NOMO-1 treated with DMSO at 0.1 percent for 48 hours (cell line): ENCODE results near the gene RWDD3.

ENCODE experiments used
- DNase-seq: peaks from one replicate; lab custom pipeline; 2025; ENCODE audit not compliant: unreplicated experiment; lab: John Stamatoyannopoulos, UW

Gene RWDD3, protein sequence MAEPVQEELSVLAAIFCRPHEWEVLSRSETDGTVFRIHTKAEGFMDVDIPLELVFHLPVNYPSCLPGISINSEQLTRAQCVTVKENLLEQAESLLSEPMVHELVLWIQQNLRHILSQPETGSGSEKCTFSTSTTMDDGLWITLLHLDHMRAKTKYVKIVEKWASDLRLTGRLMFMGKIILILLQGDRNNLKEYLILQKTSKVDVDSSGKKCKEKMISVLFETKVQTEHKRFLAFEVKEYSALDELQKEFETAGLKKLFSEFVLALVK

DNA sequence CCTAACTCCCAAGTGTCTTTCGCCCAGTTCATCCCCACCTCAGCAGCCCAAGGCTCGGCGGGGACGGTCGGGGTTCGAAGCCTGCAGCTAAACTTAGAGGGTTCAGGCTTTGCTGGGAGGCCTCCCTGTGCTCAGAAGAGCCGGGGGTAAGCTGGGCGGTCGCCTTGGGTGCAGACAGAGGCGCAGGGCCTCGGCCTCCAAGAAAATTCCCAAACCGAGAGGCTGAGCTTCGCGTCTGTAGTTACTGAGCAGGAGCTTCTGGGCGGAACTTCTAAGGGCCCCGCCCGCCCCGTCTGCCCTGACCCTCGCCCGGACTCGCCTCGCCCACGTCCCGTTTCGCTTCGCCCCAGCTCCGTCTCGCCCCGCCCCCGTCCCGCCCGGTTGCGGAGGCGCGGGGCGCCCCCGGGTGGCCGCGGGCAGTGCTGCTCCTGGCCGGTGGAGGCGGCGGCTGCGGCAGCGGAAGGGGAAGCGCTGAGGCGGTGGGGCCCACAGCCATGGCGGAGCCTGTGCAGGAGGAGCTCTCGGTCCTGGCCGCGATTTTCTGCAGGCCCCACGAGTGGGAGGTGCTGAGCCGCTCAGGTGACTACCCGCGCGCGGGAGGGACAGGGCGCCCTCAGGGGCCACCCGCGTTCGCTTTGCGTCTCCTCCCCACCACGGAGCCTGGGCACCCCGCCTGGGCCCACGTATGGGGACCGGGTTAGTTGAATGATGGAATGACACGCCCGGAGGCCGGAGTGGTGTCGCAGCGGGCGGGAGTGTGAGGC, at the start of gene RWDD3:
Gene RWDD3 (plus strand): TSS at position 474 of the 764 bp plus-strand sequence. CDS start 21 bp downstream, at position 495.
- peak; percentile 83 for DNase-seq

DNA sequence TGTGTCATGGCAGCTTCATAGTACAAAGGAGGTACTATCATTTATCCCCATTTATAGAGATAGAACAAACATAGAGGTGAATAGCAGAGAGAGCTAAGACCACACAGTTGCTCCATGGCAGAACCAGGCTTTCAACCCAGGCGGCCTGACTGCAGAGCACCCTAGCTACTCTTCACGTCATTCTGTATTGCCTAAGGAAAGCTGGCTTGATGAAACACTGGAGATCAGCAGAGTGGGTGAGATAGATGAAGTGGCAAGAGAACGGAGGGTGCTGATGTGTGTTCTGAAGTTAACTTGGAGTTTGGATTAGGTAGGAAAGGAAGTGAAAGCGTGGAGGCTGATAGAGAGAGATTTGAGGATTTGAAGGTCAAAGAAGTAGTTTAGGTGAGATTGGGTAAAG, 47.9 kb upstream of the RWDD3 start:
- DNase-seq = no peak

DNA sequence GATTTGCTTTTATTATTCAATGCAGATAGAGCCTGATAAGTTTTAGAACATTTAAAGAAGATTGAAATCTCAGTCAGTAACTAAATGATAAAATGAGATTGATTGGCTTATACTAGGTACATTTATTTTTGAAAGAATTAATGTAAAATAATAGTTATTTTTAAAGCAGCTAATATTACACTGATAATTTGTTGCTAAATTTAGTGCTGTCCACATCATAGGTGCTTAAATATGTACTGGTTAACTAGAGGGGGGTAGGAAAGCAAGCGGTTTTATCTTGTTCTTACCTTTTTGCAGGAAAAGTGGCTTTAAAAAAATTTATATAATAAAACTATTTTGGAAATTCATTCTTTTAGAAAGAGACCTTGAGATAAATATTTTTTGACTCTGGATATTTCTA, 40.4 kb upstream of the RWDD3 start:
- DNase-seq = no peak

DNA sequence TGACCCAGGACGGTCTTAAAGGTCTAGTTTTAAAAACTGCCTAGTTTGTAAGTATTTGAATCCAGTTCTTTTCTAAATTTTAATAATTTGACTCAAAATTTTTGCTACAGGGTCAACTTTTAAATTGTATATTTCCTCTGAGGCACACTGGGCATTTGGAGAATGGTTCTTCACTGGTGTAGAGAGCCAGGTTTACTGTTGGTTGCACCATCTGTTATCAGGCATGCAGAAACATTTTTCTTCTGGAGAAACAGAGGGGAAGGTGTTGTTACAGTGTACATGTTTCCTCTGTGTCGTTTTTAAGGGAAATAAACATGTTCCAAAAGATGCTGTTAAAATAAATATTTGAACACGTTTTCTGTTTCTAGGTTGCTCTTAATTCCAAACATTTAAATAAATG, 39.0 kb upstream of the RWDD3 start:
- no peak for DNase-seq

DNA sequence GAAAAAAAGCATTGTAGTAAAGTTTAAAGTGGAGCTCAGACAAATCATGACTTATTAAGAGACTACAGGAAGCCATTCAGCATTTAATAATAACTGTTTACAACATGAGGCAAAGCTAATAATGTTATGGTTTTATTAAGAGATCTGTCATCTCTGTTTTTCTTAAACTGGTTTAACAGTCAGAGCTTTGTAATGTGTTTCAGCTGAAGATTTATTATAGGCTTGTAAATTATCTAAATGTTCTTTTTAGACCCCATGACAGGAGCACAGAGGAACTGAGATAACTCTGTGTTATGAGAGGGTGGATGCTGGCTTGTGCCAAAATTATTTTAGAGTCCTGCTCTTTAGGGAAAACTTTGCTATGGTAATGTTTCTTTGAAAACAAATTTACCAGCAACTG, 38.0 kb upstream of the RWDD3 start:
- DNase-seq = no peak

DNA sequence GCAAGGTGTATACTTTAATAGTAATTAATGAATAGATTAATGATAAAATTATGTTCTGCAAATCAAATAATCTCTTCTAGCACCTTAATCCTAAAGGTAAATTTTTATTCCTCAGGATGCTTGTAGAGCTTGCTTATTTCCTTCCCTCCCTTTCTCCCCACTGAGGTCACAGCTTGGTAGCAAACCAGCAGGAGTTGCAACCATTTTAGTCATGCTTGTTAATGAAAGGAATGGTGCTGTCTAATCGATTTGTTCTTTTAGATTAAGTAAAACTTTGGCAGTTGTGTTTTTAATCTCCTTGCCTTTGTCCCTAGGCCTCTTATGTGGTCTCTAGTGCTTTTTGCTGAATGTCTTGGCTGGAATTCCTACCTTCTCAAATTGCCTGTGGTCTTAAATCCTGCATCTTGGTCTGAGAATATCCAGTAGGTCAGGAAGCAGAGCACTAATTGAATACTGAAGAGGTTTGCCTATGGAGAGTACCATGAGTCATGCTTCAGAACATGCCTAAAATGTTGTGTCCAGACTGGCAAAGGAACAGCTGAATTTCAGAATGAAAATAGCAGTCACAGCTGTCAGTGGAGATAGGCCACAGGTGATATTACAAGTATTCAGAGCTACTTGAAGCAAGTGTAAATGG, 36.3 kb upstream of the RWDD3 start:
- no peak for DNase-seq

DNA sequence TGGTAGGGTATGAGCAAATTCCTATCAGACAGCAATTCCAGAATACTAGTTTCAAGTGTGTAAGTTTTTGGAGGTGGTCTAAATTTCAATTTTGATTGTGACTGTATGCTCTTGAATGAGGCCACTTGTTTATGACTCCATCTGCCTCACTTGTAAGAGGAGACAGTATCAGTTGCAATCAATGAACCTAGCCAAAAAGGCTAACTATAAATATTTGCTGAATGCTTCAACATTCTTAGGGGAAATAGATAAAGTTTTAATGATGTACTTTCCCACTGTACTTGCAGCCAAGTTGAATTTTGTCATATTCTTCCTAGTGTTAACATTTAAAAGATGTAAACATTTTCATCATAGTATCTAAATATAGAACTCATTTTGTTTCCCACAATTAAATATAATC, 32.1 kb upstream of the RWDD3 start:
- DNase-seq = no peak

DNA sequence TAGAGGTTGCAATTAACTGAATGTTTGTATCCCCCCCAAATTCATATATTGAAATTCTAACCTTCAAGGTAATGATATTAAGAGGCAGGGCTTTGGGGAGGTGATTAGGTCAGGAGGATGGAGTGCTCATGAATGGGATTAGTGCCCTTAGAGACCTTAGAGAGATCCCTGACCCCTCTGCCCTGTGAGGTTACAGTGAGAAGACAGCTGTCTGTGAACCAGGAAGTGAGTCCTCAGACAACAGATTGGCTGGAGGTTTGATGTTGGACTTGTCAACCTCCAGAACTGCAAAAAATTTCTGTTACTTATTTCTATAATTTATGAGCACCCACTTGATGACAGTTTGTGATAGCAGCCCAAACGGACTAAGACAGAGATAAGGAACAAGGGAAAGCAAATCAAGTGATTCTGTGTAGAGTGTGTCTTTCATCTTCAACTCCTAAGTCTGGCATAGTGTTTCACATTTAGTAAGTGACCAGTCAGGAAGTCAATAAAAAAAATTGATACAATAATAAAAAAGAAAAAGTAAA, 30.0 kb upstream of the RWDD3 start:
- no peak for DNase-seq

DNA sequence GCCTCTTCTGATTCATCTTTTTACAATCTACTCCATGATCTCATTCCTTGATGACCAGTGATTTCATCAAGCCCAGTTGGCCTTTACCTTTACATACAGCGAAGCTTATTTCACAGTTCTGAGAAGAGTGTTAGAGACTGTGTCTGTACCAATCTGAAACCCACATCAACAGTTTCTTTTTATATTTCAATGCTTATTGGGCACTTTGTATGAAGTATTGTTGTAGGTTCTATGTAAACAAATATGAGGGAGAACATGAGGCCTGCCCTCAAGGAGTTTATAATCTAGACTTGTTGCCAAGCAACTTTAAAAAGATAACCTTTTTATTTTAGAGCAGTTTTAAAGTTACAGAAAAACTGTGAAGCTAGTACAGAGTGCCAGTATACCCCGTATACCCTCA, 27.5 kb upstream of the RWDD3 start:
- DNase-seq = no peak

DNA sequence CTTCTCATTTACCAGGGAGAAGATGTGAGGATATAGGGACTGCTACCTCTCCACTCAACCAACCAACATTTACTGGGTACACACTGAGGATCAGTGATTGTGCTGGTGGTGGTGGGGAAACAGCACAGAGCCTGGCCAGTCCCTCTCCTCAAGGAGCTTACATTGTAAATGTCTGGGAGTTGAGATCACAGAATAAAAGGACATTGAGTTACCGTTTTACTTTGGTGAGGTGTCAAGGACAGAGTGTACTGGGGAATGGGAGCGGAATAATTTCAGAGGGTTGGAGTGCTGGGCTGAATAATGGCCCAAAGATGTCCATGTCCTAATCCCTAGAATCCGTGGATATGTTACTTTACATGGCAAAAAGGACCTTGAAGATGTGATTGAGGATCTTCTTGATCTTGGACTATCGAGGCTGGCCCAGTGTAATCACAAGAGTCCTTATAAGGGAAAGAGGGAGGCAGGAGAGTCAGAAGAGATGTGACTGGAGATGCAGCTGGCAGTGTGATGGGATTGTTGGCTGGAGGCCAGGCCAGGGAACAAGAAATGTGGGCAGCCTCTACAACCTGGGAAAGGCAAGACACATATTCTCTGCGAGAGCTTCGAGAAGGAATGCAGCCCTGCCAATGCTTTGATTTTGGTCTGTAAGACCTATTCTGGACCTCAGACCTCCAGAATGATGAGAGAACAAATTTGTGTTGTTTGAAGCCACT, 26.6 kb upstream of the RWDD3 start:
- no peak for DNase-seq

DNA sequence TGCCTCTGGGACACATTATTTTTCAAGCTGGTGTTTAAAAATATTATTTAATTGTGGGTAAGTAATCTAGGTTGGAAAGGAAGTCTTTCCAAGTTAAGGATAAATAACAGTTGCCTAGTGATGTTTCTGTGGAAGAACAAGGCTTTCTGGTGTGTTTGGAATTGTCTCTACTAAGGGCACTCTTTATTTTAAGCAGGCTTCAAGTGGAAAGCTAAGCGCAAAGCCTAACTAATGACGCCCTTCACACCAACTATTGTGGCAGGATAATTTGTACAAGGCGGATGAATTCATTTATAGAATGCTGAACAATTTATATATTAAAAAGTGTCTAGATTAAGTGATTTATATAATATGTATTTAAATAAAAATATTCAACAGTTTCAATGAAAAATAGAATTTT, 25.1 kb upstream of the RWDD3 start:
- no peak for DNase-seq

DNA sequence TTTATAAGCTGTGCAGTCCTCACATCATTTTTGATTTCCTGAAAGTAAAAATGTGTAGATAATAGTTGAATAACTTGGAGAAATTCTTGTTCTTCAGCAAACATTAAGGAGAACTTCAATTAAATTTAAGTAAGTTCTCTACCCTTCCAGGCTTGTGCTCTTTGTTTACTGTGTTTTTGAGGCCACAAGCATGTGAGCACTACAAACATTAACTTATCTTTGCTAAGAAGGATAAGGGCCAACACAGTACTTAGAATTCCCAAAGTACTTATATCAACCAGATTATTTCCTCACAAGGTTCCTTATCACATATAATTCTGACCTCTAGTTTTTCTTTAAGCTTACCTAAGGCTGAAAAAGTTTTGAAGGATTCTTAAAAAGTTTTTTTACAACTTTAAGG, 24.7 kb upstream of the RWDD3 start:
- DNase-seq = no peak

DNA sequence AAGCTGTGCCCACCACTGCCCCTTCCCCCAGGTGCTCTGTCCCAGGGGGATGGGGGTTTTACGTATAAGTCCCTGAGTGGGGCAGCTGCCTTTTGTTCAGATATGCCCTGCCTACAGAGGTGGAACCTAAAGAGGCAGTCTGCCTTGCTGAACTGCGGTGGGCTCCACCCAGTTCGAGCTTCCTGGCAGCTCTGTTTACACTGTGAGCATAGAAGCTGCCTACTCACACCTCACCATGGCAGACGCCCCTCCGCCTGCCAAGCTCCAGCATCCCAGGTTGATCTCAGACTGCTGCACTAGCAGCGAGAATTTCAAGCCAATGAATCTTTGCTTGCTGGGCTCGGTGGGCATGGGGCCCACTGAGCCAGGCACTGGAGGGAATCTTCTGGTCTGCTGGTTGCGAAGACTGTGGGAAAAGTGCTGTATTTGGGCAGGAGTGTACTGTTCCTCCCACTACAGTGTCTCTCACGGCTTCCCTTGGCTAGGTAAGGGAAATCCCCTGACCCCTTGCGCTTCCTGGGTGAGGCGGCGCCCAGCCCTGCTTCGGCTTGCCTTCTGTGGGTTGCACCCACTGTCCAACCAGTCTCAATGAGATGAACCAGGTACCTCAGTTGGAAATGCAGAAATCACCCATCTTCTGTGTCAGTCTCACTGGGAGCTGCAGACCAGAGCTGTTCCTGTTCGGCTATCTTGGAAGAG, 17.6 kb upstream of the RWDD3 start:
- DNase-seq = no peak

DNA sequence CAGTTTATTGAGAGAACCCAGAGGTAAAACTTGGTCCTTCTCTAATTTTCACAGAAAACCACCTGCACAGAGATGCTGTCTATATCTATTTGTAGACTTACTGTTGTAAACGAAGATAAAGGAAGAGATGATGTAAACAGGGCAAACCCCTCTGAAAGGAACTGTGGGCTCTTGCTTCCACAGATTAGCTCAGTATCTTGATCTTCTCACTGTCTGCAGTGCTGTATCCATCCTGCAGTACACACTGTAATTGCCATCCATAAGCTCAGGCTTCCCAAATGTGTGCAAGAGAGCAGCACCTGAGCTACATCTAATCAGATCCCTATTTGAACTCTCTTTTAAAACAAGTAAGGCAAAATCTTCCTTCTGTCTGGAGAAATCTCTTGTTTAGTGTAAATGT, 16.6 kb upstream of the RWDD3 start:
- no peak for DNase-seq

DNA sequence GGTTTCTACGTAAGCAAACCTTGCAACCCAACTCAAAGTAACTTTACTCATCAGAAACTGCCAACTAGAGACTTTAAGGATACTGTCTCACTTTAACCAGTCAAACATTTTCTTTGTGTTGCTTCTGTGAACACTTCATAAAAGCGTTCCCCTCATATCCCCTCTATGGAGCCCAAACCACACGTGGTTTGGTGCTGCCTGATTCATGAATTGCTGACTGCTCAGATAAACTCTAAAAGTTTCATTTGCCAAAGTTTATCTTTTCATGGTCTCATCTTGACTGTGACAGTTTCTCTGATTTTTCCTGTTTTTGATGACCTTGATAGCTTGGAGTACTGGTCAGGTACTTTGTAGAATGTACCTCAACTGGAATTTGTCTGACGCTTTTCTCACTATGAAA, 14.6 kb upstream of the RWDD3 start:
- DNase-seq = no peak

DNA sequence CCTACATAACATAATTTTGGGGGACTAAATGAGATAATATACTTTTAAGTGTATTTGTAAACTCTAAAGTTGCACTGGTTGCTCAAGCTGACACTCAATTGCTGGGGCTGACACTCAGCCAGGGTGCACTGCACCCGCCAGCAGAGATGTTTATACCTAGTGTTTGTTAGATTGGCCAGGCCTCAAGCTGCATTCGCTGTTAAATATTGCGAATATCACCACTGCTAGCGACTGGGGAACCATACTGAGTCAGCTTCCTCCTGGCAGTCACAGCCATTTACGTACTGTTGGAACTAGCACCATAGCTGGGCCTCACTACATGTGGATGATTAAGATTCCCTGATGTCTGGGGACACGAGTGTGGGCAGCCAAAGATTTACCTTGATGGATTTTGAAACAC, 12.7 kb upstream of the RWDD3 start:
- DNase-seq = no peak

DNA sequence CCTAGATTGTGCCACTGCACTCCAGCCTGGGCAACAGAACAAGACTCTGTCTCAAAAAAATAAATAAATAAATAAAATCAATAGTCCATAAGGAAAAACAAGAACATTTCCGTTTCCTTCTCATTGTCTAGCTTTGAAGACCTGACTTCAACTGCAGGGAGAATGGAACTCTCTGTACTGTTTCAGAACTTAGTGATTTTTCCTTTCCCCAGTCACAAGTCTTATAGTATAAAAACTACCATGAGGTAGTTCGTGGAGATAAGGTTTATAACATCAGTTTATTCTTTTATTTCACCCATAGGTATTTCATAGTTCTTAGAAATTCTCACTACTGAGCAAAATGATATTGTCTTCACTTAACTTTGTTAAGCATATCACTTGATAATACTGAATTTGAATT, 11.4 kb upstream of the RWDD3 start:
- no peak for DNase-seq

DNA sequence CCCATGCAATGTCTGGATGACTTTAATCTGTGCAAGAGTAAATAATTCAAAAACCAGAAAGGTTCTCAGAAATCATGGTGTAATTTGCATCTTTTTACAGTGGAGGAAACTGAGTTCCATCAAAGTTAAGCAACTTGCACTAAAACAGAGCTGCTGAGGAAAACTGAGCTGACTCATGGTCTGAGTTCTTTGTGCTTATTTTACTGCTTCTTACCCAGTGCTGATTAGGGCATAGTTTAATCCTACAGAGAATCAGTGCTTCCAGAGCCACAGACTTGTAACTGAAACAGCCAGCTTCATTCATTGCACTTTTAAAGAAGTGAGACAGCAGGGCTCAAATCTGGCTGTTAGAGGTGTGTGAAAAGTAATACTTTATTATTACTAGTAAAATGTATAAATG, 10.9 kb upstream of the RWDD3 start:
- DNase-seq = no peak

DNA sequence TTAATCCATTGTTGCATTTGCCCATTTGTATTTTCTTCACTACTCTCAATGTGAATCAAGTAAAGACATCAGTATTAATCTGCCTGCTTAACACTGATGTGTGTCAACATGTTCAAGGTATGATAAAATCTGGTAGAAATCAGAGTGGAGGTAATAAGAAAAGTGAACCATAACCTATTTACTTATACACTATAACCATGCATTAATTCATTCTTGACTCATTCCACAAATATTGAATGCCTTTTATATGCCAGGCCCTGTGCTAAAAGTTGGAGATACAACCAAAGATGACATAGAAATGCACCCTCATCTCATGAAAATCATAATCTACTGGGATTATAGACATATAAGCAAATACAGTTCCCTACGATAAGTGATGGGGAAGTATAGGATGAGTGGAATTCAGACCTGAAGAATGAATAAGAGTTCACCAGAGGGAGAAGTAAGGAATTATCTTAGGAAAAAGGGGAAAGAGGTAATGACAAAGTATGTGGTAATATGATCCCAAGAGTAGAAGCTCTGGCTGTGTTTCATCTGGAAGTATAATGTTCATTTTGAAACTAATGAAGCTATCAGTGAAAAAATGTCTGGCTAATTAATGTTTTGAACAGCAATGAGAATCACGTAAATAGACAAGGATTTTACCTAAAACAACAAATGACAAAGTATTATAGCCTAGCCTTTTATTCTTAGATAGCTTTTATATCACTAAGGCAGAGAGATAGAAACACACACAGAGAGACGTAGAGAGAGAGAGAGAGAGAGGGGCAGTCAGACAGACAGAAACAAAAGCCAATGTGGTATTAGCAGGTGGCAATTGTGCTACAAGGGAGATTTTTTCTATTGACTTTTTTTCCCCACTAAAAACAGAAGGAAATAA, 7.0 kb upstream of the RWDD3 start:
- no peak for DNase-seq

DNA sequence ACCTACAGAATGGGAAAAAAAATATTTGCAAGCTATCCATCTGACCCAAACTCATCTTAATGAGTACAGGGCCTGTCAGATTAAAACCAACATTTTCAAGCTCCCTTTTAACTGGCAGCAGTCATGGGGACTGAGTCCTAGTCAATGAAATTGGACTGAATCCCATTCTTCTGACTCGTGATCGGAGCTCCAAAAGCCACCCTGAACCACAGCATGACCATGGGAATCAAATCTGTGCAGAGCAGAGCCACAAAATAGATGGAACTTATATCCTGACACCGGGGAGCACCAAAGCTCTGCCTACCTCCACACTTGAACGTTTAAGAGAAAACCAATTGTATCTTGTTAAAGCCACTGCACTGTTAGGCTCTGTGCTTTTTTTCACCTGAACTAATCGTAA, 5.0 kb upstream of the RWDD3 start:
- DNase-seq = no peak
